GM21360 (cell line): ENCODE measurements around the gene DHX57.

Source experiments
- ATAC-seq: cut with Tn5 transposase; IDR thresholded peaks from one replicate; pipeline ENCODE4 v1.9.1; 2021; ENCODE audit warnings: mild to moderate bottlenecking, moderate library complexity; ENCODE audit not compliant: unreplicated experiment

The DHX57 gene

DNA sequence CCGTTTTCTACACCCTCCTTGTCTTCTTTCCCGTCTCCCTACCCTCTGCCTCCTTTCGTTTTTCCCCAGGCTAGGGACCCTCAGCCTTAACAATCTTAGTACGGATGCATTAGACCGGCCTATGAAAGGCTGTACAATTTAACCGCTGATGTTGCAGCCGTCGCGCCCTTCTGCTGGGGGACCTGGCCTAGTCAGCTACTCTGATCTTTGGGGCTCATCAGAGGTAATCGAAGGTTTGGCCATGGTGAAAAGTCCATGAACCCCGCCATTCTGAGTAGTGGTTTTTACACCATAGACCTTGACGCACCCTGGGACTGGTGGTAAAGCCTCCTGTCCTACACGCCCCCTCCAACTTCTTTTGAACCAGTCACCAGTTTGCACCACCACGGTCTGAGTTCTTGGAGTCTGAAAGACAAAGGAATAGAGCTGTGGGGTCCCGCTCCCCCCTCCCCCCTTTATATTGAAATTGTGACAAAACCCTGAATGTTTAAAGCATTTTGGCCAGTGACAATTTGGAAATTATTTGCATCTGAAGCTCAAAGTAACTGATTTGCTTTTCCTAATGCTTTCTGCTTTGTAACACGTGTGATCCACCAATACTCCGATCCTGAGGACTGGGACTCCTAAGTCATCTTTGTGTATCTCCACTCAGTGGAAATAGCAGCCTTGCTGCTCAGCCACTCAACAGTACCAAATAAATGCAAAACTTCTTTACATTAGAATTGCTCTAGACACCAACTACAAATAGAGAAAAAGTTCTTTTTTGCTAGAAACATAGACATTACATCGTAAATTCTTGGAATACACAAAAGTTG lies 123.9 kb downstream of the DHX57 start:
- peak; percentile 4 for ATAC-seq

DNA sequence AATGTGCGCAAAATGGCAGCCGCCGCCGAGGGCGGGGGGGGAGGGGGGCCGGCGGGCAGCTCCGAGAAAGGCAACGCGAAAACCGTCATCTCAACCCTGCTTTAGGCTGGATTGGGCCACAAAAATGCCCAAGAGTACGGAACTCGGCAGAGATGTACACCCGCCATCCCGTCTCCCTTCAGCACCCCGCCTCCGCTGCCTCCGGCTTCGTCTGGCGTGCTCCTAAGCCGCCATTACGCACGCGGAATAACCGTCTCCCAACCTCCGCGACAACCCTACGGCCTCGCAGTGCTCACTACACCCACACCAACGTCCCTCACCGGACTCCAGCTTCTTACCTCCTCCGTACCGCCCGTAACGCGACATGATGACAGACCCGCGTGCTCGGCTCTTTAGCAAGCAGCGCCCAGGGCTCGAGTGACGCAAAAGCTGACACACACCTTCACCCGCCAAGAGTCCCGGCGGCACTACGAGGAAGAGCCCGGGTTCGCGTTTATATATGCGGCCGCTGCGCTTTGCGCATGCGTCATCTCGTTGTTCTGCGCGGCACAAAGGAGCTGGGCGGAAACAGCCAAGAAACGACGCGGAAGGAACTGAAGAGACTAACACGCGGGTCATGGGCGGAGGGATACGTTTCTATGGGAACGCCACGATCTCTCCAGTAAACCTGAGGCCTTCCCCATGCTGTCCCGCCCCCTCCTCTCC lies 124.7 kb downstream of the DHX57 start, which contains the start of gene SRSF7:
TSS of gene SRSF7 (minus strand) at position 471 of the 705 bp plus-strand sequence. CDS start at position 366, 105 bp downstream.
- peak; percentile 73 for ATAC-seq

DNA sequence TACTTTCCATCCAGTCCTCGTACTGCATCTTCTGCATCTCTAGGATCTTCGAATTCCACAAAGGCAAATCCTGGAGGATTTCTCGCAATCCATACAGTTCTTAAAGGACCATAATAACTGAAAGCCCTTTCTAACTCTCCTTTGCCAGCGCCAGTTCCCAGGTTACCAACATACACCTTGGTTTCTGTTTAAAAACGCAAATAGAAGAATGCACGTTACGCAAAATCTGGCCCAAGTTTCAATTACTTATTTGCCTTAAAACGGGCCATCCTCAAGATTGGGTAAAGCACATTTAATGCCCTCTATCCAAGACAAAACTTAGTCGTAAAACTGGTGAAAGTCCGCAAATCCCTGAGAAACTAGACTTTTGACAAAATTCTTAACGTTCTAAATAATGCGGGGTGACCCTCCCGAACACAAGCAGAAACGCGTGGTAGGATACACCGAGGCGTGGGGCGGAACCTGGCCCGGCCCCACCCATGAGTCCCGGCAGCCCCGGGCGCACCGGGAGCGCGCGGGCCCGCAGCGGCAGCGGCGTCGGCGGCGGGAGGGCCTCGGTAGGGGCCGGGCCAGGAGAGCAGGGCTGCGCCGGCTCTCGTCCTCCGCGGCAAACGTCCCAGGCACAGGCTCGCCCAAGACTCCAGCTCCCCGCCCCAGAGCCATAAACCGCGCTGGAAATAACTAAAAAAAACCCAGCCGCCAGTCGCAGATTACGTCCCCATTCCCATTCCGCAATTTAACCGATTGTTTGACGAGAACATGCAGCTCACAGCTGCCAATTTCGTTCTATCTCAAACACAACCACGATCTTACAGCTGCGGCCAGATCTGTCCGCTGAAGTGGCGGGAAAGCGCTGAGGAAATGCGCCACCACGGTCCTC lies 125.5 kb downstream of the DHX57 start:
- ATAC-seq, result peak; percentile 38

DNA sequence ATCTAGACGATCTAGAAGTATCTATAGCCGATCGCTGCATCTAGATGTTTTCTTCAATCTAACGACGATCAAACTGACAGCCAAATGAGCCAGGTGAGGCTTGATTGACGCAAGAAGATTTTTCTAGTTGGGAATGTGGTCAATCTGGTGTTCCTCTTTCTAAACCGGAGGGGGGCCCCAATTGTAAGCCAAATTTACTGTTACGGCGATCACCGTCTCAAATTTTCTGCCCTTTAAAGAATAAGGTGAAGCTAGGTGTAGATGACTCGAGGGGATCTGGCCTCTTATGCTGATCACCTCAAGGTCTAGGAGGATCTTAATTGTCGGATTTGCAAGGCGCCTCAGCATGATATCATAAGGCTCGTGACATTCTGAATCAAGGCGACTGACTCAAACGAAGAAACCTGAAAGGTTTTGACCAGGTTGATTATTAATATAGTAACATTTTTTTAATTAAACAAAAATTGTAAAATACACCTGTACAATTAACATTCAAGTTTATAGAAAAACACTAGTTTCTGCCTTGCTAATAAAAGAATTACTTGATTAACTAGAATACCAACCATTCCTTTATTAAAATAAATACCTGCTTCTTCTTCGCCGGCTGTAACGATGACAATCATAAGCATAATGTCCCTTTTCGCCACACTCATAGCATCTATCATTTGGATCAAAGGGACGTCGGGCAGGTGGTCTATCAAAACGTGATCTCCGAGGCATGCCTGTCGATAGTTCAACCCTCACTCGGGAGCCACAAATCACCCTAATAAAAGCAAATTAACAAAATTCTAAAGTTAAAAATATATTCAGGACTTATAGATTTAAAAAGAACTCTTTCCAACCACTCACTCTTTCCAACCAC lies 126.6 kb downstream of the DHX57 start:
- ATAC-seq, result no peak

DNA sequence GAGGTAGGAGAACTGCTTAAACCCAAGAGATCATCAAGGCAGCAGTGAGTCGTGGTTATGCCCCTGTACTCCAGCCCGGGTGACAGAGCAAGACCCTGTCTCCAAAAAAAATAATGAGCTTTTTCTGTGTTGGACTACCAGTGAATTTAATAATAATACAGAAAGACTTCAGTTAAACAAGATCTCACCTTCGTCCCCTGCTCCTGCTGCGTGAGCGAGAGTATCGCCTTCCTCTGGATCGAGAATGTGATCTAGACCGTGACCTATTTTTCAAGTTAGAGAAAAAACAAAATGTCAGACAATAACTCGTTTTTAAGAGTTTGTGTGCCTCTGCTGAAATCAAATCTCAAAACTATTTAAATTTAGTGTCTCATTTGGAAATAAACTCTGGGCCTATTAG lies 127.3 kb downstream of the DHX57 start:
- ATAC-seq, result no peak

DNA sequence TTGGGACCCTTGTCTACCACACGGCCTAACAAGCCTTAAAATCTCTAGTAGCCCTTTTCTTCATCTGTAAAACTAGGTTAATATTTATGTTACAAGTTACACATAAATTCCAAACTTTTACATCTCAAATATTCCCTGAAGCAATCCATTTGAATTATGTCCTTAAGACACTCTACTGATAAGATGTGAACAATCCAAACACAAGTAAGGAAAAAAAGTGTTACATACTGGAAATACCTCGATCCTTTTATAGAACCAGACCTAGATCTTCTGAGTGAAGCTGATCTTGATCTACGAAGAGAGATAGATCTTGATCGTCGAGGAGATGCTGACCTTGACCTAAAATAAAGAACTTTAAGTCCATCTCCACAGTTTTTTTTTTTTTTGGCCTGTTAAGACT lies 127.9 kb downstream of the DHX57 start:
- ATAC-seq, result no peak
